LNCaP clone FGC (cell line): ENCODE data around the gene EXOC4.

Source experiments
- DNase-seq: peaks from one replicate; pipeline ENCODE4 v3.0.0-alpha.2; 2011; ENCODE audit warnings: low read depth
- H3K4me3 ChIP-seq: 2 replicates; pipeline ENCODE4 v1.5.1; 2011; ENCODE audit warnings: mild to moderate bottlenecking, low read depth, low read length, control low read depth
- CTCF ChIP-seq: IDR thresholded peaks from 2 replicates; pipeline ENCODE4 v1.5.1; 2012; ENCODE audit warnings: mild to moderate bottlenecking; ENCODE audit not compliant: control insufficient read depth, insufficient read depth; ENCODE audit errors: extremely low read depth

The EXOC4 gene

GRCh38 chr7:133502498-133502897, 249.6 kb downstream of the EXOC4 start:
- no peak for TF ChIP-seq CTCF
- DNase-seq, result no peak
- no peak overlapping the region for H3K4me3 ChIP-seq

- no peak overlapping the region for H3K4me3 ChIP-seq
- TF ChIP-seq CTCF, result no peak
- DNase-seq, result no peak
Observed at GRCh38 chr7:133502972-133503371, 250.1 kb downstream of the EXOC4 start.

- no peak for DNase-seq
- no peak overlapping the region for H3K4me3 ChIP-seq
- no peak for TF ChIP-seq CTCF
Observed at GRCh38 chr7:133504825-133505224, 251.9 kb downstream of the EXOC4 start.

GRCh38 chr7:133509822-133510221, 256.9 kb downstream of the EXOC4 start:
- DNase-seq, result no peak
- H3K4me3 ChIP-seq, result no peak overlapping the region
- TF ChIP-seq CTCF, result no peak

- DNase-seq, result no peak
- no peak overlapping the region for H3K4me3 ChIP-seq
- no peak for TF ChIP-seq CTCF
Observed at GRCh38 chr7:133510326-133511055, 257.6 kb downstream of the EXOC4 start.

- DNase-seq, result no peak
- no peak overlapping the region for H3K4me3 ChIP-seq
- no peak for TF ChIP-seq CTCF
Observed at GRCh38 chr7:133511252-133511651, 258.4 kb downstream of the EXOC4 start.

- no peak overlapping the region for H3K4me3 ChIP-seq
- no peak for TF ChIP-seq CTCF
- DNase-seq, result no peak
Observed at GRCh38 chr7:133511708-133512107, 258.8 kb downstream of the EXOC4 start.
